ENCODE data around the gene CCDC106.

GRCh38 chr19:55635856-55636440 is 12.1 kb upstream of the CCDC106 start:
- TF ChIP-seq CTCF (conservative IDR thresholded peaks at IDR 0.05; ENCODE audit: low read length) (no peak), EZH2phosphoT487 (IDR thresholded peaks at IDR 0.05; ENCODE audit: borderline replicate concordance) (no peak)

Measured in Loucy (cell line).